Endothelial cell of umbilical vein (primary cell): ENCODE data around the gene NTRK2. TPM values are rescaled to one million over a fixed set of nuclear protein-coding genes. Genes with fewer than 3 reads are reported as not detected.

ENCODE experiments used
- BruUV-seq: library from RNA; stranded (reverse); fragments of 400-500 nt; replicated peaks from 2 replicates; lab custom pipeline; 2021; lab: Mats Ljungman, UMichigan
- CTCF ChIA-PET: fragments of 300-600, 350-600 bp; sonication (Branson Sonifier 250); formaldehyde crosslinking; loops from one replicate; lab custom pipeline; 2021; ENCODE audit warnings: antibody characterized with exemption, inconsistent platforms; lab: Charles Lee
- POLR2A ChIA-PET: fragments of 300-600, 350-600 bp; sonication (Branson Sonifier 250); formaldehyde crosslinking; loops from one replicate; lab custom pipeline; 2021; ENCODE audit warnings: antibody characterized with exemption, inconsistent platforms; lab: Charles Lee
- DNase-seq: peaks from one replicate; pipeline ENCODE4 v3.0.0-alpha.2; 2011; ENCODE audit warnings: low read depth, low spot score
- FAIRE-seq: peaks from 2 replicates; lab custom pipeline; 2011; peaks lifted over from hg19 to GRCh38; lab: Jason Lieb, UNC
- H2AFZ ChIP-seq: 2 replicates; pipeline ENCODE4 v1.6.0; 2012; ENCODE audit warnings: low read depth, low read length, control low read depth, inconsistent platforms
- H3K27ac ChIP-seq: 2 replicates; pipeline ENCODE4 v1.5.1; 2011; ENCODE audit warnings: low read depth, mild to moderate bottlenecking, control low read depth, low read length, moderate library complexity; ENCODE audit not compliant: insufficient read depth
- H3K27me3 ChIP-seq, 2 experiments: 2 replicates each; pipeline versions ENCODE4 v1.6.0 to v1.6.1; 2011; ENCODE audit warnings: low read length in 2 of 2, mixed read lengths in 1 of 2; ENCODE audit not compliant: control insufficient read depth in 2 of 2, insufficient read depth in 2 of 2
- H3K36me3 ChIP-seq, 2 experiments: 2 replicates in 1 of 2; 3 replicates in 1 of 2; pipeline ENCODE4 v1.5.1; 2011; ENCODE audit warnings: low read length in 2 of 2, mild to moderate bottlenecking in 1 of 2, moderate library complexity in 1 of 2; ENCODE audit not compliant: control insufficient read depth in 2 of 2, insufficient read depth in 2 of 2; ENCODE audit errors: extremely low read depth in 1 of 2
- H3K4me1 ChIP-seq: 3 replicates; pipeline ENCODE4 v1.5.1; 2011; ENCODE audit warnings: mild to moderate bottlenecking, low read length; ENCODE audit not compliant: control insufficient read depth, insufficient read depth; ENCODE audit errors: extremely low read depth
- H3K4me2 ChIP-seq: 2 replicates; pipeline ENCODE4 v1.6.1; 2011; ENCODE audit warnings: low read length, control low read depth, mixed read lengths; ENCODE audit not compliant: insufficient read depth
- H3K4me3 ChIP-seq, 3 experiments: fragments of 200-600 bp in 1 of 3; sonication (generic), shearing (Covaris generic) in 1 of 3; replicated peaks in 1 of 3; 2 replicates each; pipeline ENCODE4 v1.5.1; 2011 to 2016; ENCODE audit warnings: control low read depth in 3 of 3, low read length in 3 of 3, mild to moderate bottlenecking in 2 of 3, inconsistent platforms in 1 of 3, low read depth in 1 of 3, moderate library complexity in 1 of 3; ENCODE audit not compliant: insufficient read depth in 1 of 3
- H3K79me2 ChIP-seq: 2 replicates; pipeline ENCODE4 v1.6.0; 2012; ENCODE audit warnings: low read length, inconsistent platforms; ENCODE audit not compliant: control insufficient read depth, insufficient read depth
- H3K9ac ChIP-seq: replicated peaks from 2 replicates; pipeline ENCODE3; 2011; ENCODE audit warnings: low read length, control low read depth; ENCODE audit not compliant: insufficient read depth; ENCODE audit errors: extremely low read depth
- H3K9me1 ChIP-seq: replicated peaks from 3 replicates; pipeline ENCODE4 v1.6.0; 2011; ENCODE audit warnings: mild to moderate bottlenecking, low read length; ENCODE audit not compliant: control insufficient read depth, insufficient read depth; ENCODE audit errors: extremely low read depth
- H3K9me3 ChIP-seq: replicated peaks from 2 replicates; pipeline ENCODE4 v1.5.1; 2012; ENCODE audit warnings: low read length, inconsistent platforms; ENCODE audit not compliant: control insufficient read depth, insufficient read depth
- H4K20me1 ChIP-seq: replicated peaks from 2 replicates; pipeline ENCODE3; 2011; ENCODE audit warnings: mild to moderate bottlenecking, low read length; ENCODE audit not compliant: control insufficient read depth, insufficient read depth; ENCODE audit errors: extremely low read depth
- EZH2 ChIP-seq: IDR thresholded peaks from 2 replicates; pipeline ENCODE4 v1.6.1; 2012; ENCODE audit warnings: borderline replicate concordance, low read depth, mild to moderate bottlenecking, moderate library complexity, low read length, inconsistent platforms; ENCODE audit not compliant: severe bottlenecking
- FOS ChIP-seq: IDR thresholded peaks from 2 replicates; pipeline ENCODE4 v1.6.1; 2011; ENCODE audit warnings: mild to moderate bottlenecking, low read length, moderate library complexity, borderline replicate concordance; ENCODE audit not compliant: insufficient read depth
- GATA2 ChIP-seq: IDR thresholded peaks from 2 replicates; pipeline ENCODE4 v1.7.0; 2011; ENCODE audit warnings: low read depth, mild to moderate bottlenecking, moderate library complexity, mixed read lengths, low read length; ENCODE audit not compliant: insufficient read length, insufficient read depth
- JUN ChIP-seq: IDR thresholded peaks from 2 replicates; pipeline ENCODE4 v1.6.1; 2011; ENCODE audit warnings: borderline replicate concordance, low read depth; ENCODE audit not compliant: insufficient read length, insufficient read depth
- MYC ChIP-seq: IDR thresholded peaks from one replicate; pipeline ENCODE4 v1.6.1; 2011; ENCODE audit warnings: mild to moderate bottlenecking, low read depth, low read length
- POLR2A ChIP-seq: IDR thresholded peaks from 2 replicates; pipeline ENCODE4 v1.6.1; 2012; ENCODE audit warnings: low read depth, mild to moderate bottlenecking, control low read depth, low read length
- POLR2AphosphoS5 ChIP-seq: IDR thresholded peaks from 2 replicates; pipeline ENCODE4 v1.6.1; 2012; ENCODE audit warnings: low read depth, mild to moderate bottlenecking, control low read depth, low read length, moderate library complexity; ENCODE audit not compliant: insufficient read depth
- dilution Hi-C: fragments of 300-500 bp; cut with MboI; formaldehyde crosslinking; loops from one replicate; pipeline ENCODE4 v1.15.0; 2019; ENCODE audit warnings: low sequenced_read_pairs; ENCODE audit not compliant: extremely low pct_ligation_motif_present
- intact Hi-C: fragments of 100-400 bp; cut with micrococcal nuclease; formaldehyde crosslinking; loops from one replicate; pipeline ENCODE4 v1.10.0; 2022
- polyA plus RNA-seq, 4 experiments: library from polyadenylated mRNA; depleted of rRNA in 3 of 4; stranded (reverse) in 3 of 4; unstranded in 1 of 4; fragments of >200 nt; gene quantifications; 2 replicates each; pipeline versions ENCODE4 v1.2.1 to v1.2.3, GENCODE V29; 2011 to 2012; ENCODE audit warnings: missing spikeins in 1 of 4
- total RNA-seq: library from RNA; stranded (reverse); gene quantifications from 2 replicates; pipeline ENCODE4 v1.2.3, GENCODE V29; 2021
- TF ChIP-seq, protein P1 (sequence below): IDR thresholded peaks from 2 replicates; pipeline ENCODE4 v1.6.1; 2011; ENCODE audit not compliant: insufficient read depth, insufficient read length
- TF ChIP-seq, protein P2 (sequence below), 2 donors: IDR thresholded peaks; 1 replicate in 1 of 2; 2 replicates in 1 of 2; pipeline ENCODE4 v1.5.1; 2011; ENCODE audit warnings: low read length in 2 of 2, mild to moderate bottlenecking in 2 of 2, moderate library complexity in 2 of 2, control low read depth in 1 of 2, inconsistent platforms in 1 of 2, low read depth in 1 of 2; ENCODE audit not compliant: insufficient read depth in 1 of 2; ENCODE audit errors: extremely low read depth in 1 of 2

Gene NTRK2
- total and polyA plus RNA-seq, 2 donors (not counting 3 experiments of a cell fraction or from before 2014, with no cell fraction given): 0.01 to 0.13 TPM

DNA sequence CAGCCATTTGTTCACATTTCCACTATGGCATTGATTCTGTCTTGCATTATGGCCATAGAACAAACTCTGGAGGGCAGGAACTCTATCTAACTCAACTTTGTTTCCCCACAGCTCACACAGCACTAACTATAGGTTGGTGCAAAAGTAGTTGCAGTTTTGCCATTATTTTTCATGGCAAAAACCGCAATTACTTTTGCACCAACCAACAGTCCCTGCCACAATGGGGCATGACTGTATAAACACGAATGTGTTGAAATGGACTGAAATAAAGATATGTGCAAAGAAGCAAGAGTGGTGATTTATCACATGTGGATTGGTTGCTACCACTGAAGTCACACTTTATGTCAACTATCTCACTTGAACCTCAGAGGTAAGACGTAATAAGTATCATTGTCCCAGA, 338.7 kb downstream of the NTRK2 start:
- H3K27ac ChIP-seq: no peak overlapping the region
- DNase-seq: no peak
- no peaks in the 10 kb centered on the region for H4K20me1 ChIP-seq
- TF ChIP-seq EZH2 (no peak), JUN (no peak), POLR2A (no peak), GATA2 (no peak), MYC (no peak), POLR2AphosphoS5 (no peak), FOS (no peak)
- TF ChIP-seq, protein P1, sequence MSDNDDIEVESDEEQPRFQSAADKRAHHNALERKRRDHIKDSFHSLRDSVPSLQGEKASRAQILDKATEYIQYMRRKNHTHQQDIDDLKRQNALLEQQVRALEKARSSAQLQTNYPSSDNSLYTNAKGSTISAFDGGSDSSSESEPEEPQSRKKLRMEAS: no peak
- TF ChIP-seq, protein P2, sequence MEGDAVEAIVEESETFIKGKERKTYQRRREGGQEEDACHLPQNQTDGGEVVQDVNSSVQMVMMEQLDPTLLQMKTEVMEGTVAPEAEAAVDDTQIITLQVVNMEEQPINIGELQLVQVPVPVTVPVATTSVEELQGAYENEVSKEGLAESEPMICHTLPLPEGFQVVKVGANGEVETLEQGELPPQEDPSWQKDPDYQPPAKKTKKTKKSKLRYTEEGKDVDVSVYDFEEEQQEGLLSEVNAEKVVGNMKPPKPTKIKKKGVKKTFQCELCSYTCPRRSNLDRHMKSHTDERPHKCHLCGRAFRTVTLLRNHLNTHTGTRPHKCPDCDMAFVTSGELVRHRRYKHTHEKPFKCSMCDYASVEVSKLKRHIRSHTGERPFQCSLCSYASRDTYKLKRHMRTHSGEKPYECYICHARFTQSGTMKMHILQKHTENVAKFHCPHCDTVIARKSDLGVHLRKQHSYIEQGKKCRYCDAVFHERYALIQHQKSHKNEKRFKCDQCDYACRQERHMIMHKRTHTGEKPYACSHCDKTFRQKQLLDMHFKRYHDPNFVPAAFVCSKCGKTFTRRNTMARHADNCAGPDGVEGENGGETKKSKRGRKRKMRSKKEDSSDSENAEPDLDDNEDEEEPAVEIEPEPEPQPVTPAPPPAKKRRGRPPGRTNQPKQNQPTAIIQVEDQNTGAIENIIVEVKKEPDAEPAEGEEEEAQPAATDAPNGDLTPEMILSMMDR (IDR thresholded peaks at IDR 0.05; ENCODE audit: extremely low read depth in 1 of 2, insufficient read depth in 1 of 2, low read depth in 1 of 2, low read length in 2 of 2): no peak
- no TSS peak for BruUV-seq
- H3K9me1 ChIP-seq: no peaks in the 10 kb centered on the region
- H3K27me3 ChIP-seq: no peaks in the 10 kb centered on the region
- H3K4me1 ChIP-seq: no peaks in the 10 kb centered on the region
- ChIA-PET CTCF (no interaction called here), POLR2A (no interaction called here)
- no peak overlapping the region for H3K4me2 ChIP-seq
- no peak overlapping the region for H3K4me3 ChIP-seq
- no peaks in the 10 kb centered on the region for H3K9me3 ChIP-seq
- FAIRE-seq: no peak
- intact Hi-C loops (no loop called here), dilution Hi-C loops (no loop called here)
- no peak overlapping the region for H3K9ac ChIP-seq
- no peaks in the 10 kb centered on the region for H3K36me3 ChIP-seq
- no peaks in the 10 kb centered on the region for H3K79me2 ChIP-seq
- H2AFZ ChIP-seq: no peak overlapping the region
